8988T (cell line): ENCODE data around the gene IDH3G.
A peak's percentile ranks its signal among the peaks of the same experiment; 100 is the strongest.
"Not testable (repeated sequence)": the region's sequence is repeated elsewhere in the genome, so short reads cannot be mapped to it uniquely, and the experiment has no call there.

ENCODE experiments used
- DNase-seq: peaks from one replicate; pipeline ENCODE4 v3.0.0; 2011

The IDH3G gene

DNA sequence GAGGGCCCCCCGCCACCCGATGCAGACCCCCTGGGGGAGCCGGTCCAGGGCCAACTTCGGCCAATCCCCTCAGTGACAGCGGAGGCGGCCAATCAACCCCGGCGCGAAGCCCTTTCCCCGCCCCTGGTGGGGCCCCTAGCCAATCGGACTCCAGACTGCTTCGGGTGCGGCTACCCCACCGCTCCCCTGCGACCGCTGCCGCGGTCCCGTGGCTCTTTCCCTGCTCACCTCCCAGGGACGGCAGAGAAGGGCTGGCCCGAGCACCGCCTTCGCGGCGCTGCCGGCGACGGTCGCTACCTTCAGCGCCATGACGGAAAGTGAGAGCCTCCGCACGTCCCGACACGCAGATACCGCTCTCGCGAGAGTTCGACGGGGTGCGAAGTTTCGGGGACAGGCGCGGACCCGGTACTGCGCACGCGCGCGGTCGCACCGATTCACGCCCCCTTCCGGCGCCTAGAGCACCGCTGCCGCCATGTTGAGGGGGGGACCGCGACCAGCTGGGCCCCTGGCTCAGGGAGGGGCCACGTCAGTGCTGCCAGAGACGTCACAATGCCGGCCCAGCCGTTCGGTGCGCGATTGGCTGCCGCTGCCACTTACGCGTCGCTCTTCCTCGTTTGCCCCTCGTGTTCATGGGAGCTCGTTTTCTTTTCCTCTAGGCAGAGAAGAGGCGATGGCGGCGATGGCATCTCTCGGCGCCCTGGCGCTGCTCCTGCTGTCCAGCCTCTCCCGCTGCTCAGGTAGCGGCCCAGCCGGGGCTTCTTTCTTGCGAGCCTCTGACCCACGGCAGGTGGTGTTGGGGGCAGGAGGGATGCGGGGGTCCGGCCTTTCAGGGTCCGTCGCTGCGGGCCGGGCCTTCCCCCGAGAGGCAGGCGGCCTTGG lies at the start of gene IDH3G, which contains the start of gene SSR4:
Gene IDH3G, minus strand, starts transcription at position 358 of the 879 bp plus-strand sequence. Its CDS starts 49 bp downstream, at position 309.
Gene SSR4, plus strand, starts transcription at position 651 of the 879 bp plus-strand sequence. Its CDS starts 20 bp downstream, at position 671.
- DNase-seq, result peak; percentile 93

- DNase-seq, result no peak
These were observed 42.7 kb upstream of the IDH3G start for GRCh38 chrX:153836921-153837320.

- no peak for DNase-seq
These were observed 38.6 kb upstream of the IDH3G start for GRCh38 chrX:153832728-153833127.

DNA sequence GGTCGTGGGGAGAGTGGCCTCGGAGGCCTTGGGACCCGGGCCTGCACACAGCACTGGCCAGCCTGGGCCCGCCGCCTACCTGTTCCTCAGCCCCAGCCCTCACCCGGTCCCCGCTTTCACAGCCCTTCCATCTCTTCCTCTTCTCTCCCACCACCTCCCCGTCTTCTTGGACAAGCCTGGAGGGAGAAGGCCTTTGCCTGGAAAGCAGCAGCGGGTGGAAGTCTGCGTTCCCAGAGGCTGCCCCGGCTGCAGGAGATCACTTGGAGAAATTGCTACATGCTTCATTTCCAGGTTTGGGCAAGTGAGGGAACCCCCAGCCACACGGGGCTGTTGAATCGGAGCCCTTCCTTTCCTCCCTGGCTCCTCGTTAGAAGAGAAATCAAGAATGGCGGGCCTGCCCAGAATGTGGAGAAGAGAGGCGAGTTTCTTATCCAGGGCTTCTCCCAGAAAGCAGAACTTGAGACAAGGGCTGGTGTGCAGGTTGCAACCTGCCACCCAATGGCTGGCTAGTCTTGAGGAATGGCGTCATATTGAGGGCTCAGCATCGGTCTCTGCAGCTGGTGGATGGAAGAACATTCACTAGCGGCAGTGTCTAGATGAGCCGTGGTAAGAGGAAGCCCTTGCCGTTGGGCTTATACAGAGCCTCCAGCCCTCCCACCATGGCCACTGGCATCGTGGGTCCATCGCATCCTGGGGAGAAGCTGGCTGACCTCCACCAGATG lies 37.4 kb upstream of the IDH3G start:
- peak; percentile 25 for DNase-seq

GRCh38 chrX:153830640-153831428 lies 36.7 kb upstream of the IDH3G start:
- DNase-seq, result peak; percentile 13

GRCh38 chrX:153829799-153830639 lies 35.8 kb upstream of the IDH3G start, which contains the start of gene PDZD4:
PDZD4 (minus strand) TSS chrX:153830544; CDS start chrX:153830298, 246 bp downstream.
- peak; percentile 18 for DNase-seq

DNA sequence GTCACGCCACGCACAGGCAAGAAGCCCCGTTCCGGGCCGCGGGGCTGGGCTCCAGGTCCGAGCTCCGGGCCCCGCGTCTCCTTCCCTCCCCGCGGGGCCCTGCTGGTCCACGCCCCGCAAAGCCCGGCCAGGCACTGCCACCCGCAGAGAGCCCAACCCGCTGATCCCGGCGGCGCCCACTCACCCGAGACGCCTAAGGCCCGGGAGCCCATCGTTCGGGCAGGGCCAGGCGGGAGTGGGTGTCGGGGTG lies 35.3 kb upstream of the IDH3G start:
- peak; percentile 17 for DNase-seq

- DNase-seq, result no peak
These were observed 34.8 kb upstream of the IDH3G start for GRCh38 chrX:153828723-153829548.

DNA sequence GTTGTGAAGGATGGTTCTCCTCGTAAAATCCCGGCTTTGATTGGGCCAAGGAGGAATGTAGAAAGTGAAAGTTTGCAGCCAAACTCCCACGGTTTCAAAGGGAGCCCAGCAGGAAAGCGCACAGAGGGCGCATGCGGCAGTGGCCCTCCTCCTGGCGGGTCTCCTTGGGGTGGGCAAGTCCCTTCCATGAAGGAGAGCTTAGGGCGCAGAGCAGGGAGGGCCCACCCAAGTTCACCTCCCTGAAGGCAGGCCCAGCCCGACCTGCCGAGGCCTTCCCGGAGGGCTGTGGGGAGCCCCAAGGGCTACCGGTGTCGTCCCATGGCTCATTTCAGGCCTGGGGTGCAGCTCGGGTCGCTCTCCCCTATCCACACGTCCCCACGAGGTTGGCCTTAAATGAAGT lies 34.1 kb upstream of the IDH3G start:
- DNase-seq, result peak; percentile 16

DNA sequence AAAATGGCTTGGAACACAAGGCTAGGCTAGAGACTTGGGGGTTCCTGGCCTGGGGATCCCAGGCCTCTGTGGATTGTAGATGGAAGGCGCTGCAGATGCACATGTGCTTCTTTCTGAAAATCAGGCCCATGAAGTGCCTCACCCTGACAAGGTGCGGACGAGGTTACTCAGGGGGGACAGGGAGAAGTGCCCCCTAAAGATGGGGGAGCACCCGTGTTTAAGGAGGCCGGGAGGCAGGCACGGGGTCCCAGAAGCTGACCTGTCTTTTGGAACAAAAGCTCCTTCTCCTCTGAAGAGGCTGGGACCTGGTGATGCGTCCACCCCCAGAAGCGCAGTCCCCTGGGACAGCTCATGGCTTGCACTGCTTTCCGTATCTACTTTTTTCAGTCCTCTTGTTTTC lies 33.7 kb upstream of the IDH3G start:
- peak; percentile 17 for DNase-seq

DNA sequence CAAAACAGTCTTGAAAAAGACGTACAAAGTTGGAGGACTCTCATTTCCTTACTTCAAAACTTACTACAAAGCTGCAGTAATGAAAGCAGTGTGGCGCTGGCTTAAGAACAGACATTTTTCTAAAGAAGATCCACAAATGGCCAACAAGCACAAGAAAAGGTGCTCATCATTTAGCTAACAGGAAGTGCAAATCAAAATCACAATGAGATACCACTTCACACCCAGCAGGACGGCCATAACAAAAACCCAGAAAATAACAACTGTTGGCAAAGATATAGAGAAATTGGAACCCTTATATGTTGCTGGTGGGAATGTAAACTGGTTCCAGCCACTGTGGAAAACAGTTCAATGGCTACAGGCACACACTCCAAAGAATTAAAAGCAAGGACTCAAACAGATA lies 32.8 kb upstream of the IDH3G start:
- DNase-seq, result no peak

DNA sequence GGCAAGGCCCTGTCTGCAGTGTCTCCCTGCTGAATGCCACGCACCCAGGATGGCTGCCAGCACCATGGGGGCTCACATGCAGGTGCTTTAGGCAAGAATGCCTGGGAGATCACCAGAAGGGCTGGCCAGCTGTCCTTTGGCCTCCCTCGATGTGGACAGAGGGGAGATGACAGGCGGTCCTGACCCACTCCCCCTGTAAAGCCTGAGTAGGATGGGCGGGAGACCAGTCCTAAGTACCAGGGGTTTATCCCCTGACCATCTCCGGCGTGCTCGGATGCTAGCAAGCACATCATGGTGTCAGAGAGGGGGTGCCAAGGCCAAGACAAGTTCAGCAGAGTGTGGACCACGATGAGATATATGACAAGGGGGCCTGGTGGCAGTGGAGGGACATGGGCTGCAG lies 30.9 kb upstream of the IDH3G start:
- no peak for DNase-seq

DNA sequence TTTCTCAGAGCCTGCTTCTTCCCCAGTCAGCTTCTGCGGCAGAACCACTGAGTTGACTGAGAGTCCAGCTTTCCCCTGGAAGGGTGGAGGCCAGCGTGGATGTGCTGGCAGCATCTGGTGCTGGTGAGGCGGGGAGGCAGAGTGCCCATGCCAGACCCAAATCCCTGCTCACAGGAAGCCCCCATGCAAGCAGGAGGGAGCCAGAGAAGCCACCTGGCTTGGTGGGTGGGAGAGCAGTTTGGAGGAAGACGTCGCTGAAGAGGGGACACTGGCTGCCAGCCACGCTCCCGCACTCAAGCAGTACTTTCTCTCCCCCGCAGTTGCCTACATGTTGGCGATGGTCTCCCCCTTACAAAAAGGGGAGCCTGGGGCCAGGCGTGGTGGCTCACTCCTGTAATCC lies 30.2 kb upstream of the IDH3G start:
- no peak for DNase-seq

DNA sequence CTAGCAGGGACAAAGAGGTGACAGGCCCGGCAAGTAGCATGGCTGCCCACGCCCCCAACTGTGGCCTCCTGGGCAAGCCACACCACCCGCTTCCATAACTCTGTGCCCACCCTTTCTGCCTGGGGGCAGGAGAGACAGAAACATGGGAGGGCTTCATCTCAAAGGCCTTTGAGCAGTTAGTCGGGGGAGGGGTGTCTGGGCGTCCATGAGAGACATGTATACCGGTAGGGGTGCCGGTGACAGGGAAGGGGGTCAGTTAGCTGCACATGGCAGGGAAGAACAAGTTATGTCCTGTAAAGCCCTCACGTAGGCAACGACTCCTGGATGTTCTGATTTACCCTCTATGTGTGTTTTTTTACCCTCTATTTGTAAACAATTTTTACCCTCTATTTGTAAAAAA lies 26.9 kb upstream of the IDH3G start:
- DNase-seq, result peak; percentile 10

- peak; percentile 14 for DNase-seq
These were observed 26.4 kb upstream of the IDH3G start for GRCh38 chrX:153820601-153821000.

DNA sequence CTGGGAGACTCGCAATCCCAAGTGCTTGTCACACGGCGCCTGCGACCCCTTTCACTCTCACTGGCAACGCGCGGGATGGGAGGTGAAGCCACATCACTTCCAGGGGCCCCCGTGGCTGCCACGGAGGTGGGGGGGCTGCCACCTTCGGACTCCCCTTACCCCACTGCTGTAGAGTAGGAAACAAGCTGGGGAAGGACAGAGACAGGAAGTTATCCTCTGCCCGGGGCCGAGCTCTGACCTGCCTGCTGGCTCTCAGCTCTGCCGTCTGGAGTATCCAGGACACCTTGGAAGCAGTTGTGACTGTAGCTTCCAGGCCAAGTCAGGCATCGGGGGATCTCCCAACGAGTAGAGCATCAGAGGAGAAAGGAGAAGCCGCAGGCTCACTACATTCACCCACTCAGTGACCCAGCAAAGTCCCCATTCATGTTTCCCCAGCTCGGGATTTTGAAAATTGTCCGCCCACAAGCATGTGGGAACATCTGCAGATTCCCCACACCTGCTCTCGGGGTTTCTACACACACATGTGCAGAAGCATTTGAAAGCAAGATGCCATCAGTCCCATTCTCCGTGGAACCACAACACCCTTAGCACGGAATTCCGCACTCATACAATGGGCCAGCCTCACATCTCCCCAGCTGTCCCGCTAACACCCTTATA lies 25.3 kb upstream of the IDH3G start:
- DNase-seq, result peak; percentile 21

DNA sequence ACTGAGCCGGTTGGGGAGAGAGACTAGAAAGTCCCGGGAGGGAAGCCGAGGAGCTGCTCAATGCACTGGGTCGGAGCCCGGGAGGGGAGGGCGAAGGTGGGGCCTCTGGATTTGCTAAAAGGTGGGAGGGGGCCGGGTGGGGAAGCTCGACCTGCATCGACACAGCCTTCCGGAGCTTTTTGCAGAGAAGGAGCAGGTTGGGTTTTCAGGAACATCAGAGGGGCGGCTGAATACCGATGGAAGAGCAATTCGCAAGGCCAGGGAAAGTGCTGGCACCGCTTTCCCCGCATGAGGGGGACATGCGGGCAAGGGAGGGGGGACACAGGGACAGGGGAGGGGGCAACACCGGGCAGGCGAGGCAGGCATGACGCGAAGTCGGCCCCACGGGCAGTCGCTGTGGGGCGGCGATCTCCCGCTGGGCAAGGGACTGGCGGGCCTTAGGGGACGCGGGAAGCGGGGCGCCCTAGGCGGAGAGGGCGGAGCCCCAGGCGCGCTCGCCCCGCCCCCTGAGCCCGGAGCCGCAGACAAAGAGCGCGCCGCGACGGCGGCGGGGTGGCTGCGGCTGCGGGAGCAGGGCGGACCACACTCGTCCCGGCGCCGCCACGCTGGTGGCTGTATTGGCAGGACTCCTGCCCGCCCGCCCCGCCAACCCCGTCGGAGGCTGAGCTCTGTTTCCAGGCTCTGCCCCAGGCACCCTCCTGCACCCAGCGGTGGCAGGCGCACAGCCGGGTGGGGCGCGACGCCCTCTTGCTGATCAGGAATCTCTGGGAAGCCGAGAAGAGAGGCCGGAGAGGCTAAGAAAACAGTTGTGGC lies 24.6 kb upstream of the IDH3G start:
- DNase-seq, result peak; percentile 59

GRCh38 chrX:153818064-153818463 lies 23.9 kb upstream of the IDH3G start:
- DNase-seq, result not testable (repeated sequence)

GRCh38 chrX:153816831-153817690 lies 22.9 kb upstream of the IDH3G start:
- DNase-seq, result peak; percentile 27
